IPS-18c (cell line): ENCODE results near the gene ITGBL1.

ENCODE experiments used
- H3K4me3 ChIP-seq: 2 replicates; pipeline ENCODE4 v1.7.0; 2013; ENCODE audit warnings: low read depth, mild to moderate bottlenecking, low read length, moderate library complexity; ENCODE audit not compliant: insufficient read depth
- H3K9me3 ChIP-seq: one replicate; pipeline ENCODE4 v1.6.1; 2013; ENCODE audit warnings: mild to moderate bottlenecking, low read length, moderate library complexity; ENCODE audit not compliant: control insufficient read depth, insufficient read depth

The ITGBL1 gene

GRCh38 chr13:101447852-101448251 lies 4.6 kb upstream of the ITGBL1 start:
- no peak overlapping the region for H3K4me3 ChIP-seq
- no peaks in the 10 kb centered on the region for H3K9me3 ChIP-seq

- Histone ChIP-seq H3K9me3 (no peaks in the 10 kb centered on the region), H3K4me3 (no peak overlapping the region)
Measured at GRCh38 chr13:101449790-101450748, 2.4 kb upstream of the ITGBL1 start.

GRCh38 chr13:101450749-101451130 lies 1.7 kb upstream of the ITGBL1 start:
- Histone ChIP-seq H3K4me3 (no peak overlapping the region), H3K9me3 (no peaks in the 10 kb centered on the region)

GRCh38 chr13:101451641-101452040 lies 834 bp upstream of the ITGBL1 start:
- H3K4me3 ChIP-seq, result no peak overlapping the region
- no peaks in the 10 kb centered on the region for H3K9me3 ChIP-seq

GRCh38 chr13:101453784-101454201 lies 1.3 kb downstream of the ITGBL1 start:
- Histone ChIP-seq H3K4me3 (no peak overlapping the region), H3K9me3 (no peaks in the 10 kb centered on the region)

- Histone ChIP-seq H3K4me3 (no peak overlapping the region), H3K9me3 (no peaks in the 10 kb centered on the region)
Measured at GRCh38 chr13:101454767-101455166, 2.3 kb downstream of the ITGBL1 start.

- Histone ChIP-seq H3K9me3 (no peaks in the 10 kb centered on the region), H3K4me3 (no peak overlapping the region)
Measured at GRCh38 chr13:101455863-101456262, 3.4 kb downstream of the ITGBL1 start.

GRCh38 chr13:101457176-101457575 lies 4.7 kb downstream of the ITGBL1 start:
- H3K9me3 ChIP-seq, result no peaks in the 10 kb centered on the region

GRCh38 chr13:101465877-101466276 lies 13.4 kb downstream of the ITGBL1 start:
- no peaks in the 10 kb centered on the region for H3K9me3 ChIP-seq
- no peak overlapping the region for H3K4me3 ChIP-seq

More at GRCh38 chr13:101457176-101457575, 4.7 kb downstream of the ITGBL1 start:
- no peak overlapping the region for H3K4me3 ChIP-seq

GRCh38 chr13:101467415-101467814 lies 14.9 kb downstream of the ITGBL1 start:
- no peak overlapping the region for H3K4me3 ChIP-seq
- H3K9me3 ChIP-seq, result no peaks in the 10 kb centered on the region

- H3K9me3 ChIP-seq, result no peaks in the 10 kb centered on the region
- no peak overlapping the region for H3K4me3 ChIP-seq
Measured at GRCh38 chr13:101473458-101473857, 21.0 kb downstream of the ITGBL1 start.

GRCh38 chr13:101474419-101474957 lies 22.0 kb downstream of the ITGBL1 start:
- no peak overlapping the region for H3K4me3 ChIP-seq
- no peaks in the 10 kb centered on the region for H3K9me3 ChIP-seq

GRCh38 chr13:101475536-101475935 lies 23.1 kb downstream of the ITGBL1 start:
- Histone ChIP-seq H3K9me3 (no peaks in the 10 kb centered on the region), H3K4me3 (no peak overlapping the region)

- Histone ChIP-seq H3K9me3 (no peaks in the 10 kb centered on the region), H3K4me3 (no peak overlapping the region)
Measured at GRCh38 chr13:101481421-101481820, 28.9 kb downstream of the ITGBL1 start.

GRCh38 chr13:101486708-101487437 lies 34.4 kb downstream of the ITGBL1 start:
- Histone ChIP-seq H3K4me3 (no peak overlapping the region), H3K9me3 (no peaks in the 10 kb centered on the region)

- no peak overlapping the region for H3K4me3 ChIP-seq
- H3K9me3 ChIP-seq, result no peaks in the 10 kb centered on the region
Measured at GRCh38 chr13:101487438-101487830, 35.0 kb downstream of the ITGBL1 start.

GRCh38 chr13:101488734-101489133 lies 36.3 kb downstream of the ITGBL1 start:
- Histone ChIP-seq H3K4me3 (no peak overlapping the region), H3K9me3 (no peaks in the 10 kb centered on the region)
